ENCODE measurements around the gene INPP1.

DNA sequence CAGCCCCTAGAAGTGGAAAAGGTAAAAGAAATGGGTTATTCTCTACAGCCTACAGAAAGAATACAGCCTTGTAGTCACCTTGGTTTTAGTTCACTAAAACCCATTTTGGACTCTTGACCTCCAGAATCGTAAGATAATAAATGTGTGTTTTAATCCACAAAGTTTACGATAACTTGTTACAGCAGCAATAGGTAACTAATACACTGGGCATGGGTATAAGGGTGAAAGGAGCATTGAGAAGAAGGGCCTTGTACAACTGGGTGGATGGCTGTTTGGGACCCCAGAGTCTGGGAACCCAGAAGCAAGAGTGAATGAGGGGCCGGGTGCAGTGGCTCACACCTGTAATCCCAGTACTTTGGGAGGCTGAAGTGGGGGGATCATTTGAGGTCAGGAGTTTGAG is 62.6 kb downstream of the INPP1 start:
- TF ChIP-seq, protein P1, sequence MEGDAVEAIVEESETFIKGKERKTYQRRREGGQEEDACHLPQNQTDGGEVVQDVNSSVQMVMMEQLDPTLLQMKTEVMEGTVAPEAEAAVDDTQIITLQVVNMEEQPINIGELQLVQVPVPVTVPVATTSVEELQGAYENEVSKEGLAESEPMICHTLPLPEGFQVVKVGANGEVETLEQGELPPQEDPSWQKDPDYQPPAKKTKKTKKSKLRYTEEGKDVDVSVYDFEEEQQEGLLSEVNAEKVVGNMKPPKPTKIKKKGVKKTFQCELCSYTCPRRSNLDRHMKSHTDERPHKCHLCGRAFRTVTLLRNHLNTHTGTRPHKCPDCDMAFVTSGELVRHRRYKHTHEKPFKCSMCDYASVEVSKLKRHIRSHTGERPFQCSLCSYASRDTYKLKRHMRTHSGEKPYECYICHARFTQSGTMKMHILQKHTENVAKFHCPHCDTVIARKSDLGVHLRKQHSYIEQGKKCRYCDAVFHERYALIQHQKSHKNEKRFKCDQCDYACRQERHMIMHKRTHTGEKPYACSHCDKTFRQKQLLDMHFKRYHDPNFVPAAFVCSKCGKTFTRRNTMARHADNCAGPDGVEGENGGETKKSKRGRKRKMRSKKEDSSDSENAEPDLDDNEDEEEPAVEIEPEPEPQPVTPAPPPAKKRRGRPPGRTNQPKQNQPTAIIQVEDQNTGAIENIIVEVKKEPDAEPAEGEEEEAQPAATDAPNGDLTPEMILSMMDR (conservative IDR thresholded peaks at IDR 0.05; ENCODE audit: low read length) = no peak
- no peak for TF ChIP-seq EZH2phosphoT487 (IDR thresholded peaks at IDR 0.05; ENCODE audit: borderline replicate concordance)

Measured in Loucy (cell line).